Measurements from ENCODE around the gene SCN9A.
"Not testable (repeated sequence)": the region's sequence is repeated elsewhere in the genome, so short reads cannot be mapped to it uniquely, and the experiment has no call there.

Gene SCN9A

DNA sequence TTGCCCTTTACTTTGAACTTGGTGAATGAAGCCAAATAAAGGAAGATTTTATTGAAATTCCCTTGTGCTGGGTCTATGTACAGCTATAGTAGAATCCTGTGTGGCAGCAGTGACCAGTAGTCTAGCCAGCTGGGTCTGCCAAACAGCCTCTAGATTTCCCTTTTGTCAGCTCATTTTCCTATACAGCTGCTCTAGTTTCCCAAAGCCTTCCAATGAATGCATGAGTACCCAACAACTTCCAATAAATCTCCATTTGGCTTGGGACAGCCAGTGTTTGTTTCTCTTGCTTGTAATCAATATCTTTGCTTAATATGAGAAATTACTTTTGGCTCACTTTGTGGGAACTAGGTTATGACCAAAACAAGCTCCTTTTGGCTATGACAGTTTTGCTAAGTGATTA is 43.6 kb downstream of the SCN9A start:
- DNase-seq = no peak

DNA sequence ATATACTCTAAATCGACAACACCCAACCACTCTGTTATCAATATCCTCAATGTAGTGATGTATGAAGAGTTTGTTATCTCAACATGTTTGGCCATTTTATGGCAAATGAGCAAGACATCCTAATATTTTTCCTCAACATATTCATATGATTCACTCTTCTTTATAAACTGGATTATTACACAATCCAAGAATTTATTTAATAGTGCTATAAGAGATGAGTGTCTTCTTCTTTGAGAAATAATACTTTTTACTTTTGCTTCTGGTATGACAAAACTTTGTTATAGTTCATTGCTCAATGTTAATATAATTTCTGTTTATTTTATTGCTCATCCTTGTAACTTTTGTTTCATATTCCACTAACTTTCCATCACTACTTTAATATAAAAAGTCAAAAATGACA is 44.3 kb downstream of the SCN9A start:
- DNase-seq = no peak

DNA sequence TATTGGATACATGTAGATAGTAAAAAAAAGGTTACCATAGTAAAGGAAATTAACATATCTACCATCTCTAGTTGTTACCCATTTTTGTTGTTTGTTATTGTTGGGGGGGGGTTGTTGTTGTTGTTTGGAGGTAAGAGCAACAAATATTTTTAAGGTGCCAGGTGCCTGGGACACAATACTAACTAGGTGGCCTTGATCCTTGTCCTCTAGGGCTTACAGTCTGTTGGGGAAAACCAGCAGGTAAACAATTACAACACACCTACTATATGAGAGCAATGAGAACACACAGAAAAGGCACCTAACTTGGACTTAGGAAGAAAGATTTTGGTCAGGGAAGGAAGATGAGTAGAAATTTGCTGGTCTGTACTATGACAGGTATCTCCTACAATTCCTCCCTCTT is 46.3 kb downstream of the SCN9A start:
- no peak for DNase-seq

DNA sequence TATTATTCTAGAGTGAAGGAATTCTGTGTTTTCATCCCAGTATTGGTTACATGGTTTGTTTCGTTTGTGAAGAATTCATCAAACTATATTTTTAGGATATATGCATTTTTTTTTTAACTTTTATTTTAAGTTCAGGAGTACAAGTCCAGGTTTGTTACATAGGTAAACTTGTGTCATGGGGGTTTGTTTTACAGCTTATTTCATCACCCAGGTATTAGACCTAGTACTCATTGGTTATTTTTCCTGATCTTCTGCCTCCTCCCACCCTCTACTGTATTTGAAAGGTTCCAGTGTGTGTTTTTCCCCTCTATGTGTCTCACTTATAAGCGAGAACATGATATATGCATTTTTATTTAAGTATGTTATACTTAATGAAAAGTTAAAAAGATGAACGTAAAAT is 47.6 kb downstream of the SCN9A start:
- DNase-seq = no peak

DNA sequence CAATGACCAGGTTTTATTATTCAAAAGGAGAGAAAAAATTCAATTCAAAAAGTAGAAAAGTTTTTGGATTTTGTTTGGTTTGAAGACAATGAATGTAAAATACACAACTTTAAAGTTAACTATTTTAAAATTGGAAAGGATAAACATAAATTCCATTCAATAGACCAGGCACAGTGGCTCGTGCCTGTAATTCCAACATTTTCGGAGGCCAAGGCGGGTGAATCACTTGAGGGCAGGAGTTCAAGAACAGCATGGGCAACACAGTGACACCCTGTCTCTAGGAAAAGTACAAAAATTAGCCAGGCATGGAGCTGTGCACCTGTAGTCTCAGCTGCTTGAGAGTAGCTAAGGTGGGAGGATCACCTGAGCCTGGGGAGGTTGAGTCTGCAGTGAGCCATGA is 54.7 kb downstream of the SCN9A start:
- DNase-seq = no peak

DNA sequence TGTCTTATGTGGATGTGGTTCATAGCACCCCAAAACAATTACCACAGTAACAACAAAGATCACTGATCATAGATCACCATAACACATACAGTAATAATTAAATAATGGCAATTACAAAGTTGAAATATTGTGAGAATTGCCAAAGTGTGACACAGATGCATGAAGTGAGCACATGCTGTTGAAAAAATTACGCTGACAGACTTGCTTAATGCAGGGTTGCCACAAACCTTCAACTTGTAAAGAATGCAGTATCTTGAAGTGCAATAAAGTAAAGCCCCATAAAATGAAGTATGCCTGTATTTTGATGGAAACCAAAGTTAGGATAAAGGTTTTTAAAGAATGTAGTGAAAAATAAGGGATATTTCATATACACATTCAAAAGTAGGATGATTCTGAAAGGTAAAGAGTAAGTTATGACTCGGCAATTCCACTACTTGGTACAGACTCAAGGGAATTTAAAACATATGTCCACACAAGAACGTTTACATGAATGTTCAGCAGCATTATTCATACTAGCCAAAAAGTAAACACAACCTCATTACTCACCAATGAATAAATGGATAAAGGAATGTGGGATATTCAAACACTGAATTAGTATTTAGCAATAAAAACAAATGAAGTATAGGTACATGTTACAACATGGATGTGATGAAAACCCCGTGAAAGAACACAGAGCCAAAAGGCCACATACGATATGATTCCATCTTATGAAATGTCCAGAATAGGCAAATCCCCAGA is 61.6 kb downstream of the SCN9A start:
- no peak for DNase-seq

DNA sequence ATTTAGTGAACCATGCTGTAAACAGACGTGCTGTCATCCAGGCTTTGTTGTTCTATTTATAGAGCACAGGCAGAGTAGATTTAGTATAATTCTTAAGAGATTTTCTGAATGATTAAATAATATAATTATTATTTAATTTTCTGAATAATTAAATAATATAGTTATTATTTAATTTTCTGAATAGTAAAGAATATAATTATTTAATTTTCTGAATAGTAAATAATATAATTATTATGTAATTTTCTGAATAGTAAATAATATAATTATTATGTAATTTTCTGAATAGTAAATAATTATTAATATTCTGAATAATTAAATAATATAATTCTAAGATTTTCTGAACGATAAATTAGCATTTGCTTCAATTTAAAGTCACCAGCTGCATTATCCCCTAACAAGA is 62.9 kb downstream of the SCN9A start:
- DNase-seq = not testable (repeated sequence)

DNA sequence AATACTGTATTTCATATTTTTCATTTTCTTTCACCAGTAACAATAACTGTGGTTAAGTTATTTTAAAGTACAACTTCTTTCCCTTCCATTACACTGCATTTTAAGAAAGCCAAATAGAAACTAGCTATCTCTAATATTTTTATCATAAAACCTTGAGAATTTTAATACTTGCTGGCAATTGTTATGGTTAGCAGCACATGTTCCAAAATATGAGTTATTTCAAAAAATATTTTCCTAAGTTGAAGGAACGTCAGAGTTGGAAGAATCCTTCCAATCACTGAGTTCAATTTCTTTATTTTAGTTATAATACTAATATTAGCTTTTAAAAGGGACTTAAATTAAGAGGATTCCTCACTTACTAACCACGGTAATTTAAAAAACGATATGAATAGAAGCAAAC is 68.4 kb downstream of the SCN9A start:
- no peak for DNase-seq

DNA sequence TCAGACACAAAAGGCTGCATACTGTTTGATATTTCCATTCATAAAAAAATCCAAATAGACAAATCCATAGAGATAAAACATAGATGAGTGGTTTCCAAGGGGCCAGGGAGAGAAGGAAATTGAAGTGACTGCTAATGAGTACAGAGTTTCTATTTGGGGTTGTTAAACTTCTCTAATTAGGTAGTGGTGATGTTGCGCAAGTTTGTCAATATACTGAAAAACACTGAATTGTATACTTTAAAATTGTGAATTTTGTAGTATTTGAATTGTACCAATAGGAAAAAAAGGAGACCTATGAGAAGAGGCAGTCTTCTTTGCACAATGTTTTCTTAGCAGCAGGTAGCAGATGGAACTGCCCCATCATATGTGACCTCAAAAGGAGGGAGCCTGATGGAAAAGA is 71.1 kb downstream of the SCN9A start:
- DNase-seq = no peak

DNA sequence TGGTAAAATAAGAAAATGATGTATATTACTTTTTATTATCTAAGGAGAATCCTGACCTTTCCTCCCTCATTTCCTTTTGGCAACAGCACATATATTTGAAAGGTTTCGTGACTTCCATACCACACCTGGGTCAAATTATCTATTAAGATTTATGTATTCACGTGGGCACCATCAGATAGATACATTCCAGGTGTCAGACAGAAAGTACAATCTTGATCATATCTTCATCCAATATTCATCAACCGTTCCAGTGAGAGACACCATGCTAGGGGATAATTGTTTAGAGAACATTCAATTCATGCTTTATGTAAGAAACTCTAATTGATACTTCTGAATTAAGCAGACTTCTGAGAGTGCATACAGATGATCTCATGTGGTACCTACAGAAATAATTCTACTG is 73.7 kb downstream of the SCN9A start:
- no peak for DNase-seq

DNA sequence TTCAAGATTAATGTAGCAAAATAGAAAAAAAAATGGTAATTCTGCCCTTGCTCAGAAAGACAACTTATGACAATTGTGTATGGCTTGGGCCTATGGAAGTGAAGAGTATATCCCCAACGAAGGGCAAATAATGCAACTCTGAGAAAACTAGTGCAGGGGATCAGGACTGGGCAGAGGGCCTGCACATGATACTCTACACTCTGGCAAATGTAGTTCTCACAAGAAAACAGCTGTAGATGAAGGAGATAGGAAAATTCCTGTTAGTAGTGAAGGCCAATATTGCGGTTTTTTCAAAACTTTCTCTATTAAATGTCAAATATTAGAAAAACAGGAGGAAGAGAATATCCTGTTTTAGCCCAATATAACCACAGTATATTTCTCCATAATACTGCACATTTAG is 77.8 kb downstream of the SCN9A start:
- DNase-seq = no peak

DNA sequence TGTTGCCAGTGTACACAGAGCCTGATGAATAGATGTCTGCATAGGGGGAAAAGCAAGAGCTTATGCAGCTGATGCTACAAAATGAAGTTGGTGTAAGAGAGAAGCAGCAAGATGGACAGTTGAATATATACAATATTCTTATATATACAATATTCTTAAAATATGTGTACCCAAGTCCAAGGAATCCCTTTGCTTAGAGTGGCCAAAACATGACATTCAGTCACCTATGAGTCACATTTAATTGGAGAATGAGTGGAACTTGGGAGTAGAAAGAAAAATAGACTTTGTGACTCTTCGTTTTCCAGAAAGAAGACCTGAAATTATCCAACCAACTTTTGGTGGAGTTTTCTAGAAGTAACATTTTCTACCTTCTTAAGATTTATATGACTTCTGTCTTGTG is 81.8 kb downstream of the SCN9A start:
- no peak for DNase-seq

DNA sequence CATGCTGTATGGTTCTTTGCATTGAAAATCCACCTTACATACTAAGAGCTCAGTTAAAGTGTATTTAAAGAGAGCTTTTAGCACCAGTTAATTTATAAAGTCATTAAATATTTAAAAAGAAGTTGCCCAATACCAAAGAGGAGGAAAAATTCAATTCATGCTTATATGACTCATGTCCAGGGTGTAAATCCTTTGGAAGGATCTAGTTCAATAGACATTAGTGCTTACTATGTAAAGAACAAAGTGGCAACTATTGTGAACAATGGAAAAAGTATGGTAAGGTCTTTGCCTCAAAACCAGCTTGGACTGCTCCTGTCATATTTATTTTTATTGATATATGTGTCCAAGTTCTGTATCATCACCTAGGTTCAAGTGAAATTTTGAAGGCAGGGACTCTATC is 90.5 kb downstream of the SCN9A start:
- no peak for DNase-seq

DNA sequence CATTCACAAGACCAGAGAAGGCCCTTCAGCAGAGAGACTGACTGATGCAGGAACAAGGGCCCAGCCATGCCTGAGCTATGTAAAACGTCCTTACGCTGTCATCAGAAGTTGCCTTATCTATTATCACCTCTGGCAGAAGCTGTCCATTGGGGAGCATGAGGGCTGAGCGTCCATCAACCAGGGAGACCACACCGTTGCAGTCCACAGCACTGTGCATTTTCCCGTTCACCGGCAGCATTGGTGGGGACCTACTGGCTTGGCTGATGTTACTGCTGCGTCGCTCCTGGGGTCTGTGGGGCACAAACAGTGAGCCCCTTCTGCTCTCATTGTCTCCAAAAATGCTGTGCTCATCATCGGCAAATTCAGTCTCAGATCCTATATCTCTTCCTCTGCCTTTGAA is 91.4 kb downstream of the SCN9A start:
- DNase-seq = no peak

DNA sequence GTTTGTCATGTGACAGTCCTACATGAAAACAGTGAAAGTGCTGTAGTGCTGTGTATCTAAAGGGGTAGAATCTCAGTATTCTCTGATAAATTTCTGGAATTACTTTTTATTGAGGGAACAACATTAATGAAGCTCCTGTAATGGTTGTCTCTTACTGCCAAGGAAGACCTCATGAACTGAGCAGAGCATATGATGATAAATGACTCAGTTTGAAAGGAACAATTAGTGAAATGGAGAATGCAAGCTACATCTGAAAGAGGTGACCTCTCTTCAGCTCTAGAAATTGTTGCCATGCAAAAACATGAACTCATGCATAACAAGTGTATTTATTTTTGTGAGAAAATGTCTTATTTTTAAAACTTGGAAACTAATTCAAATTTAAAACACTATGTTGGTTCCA is 93.6 kb downstream of the SCN9A start:
- no peak for DNase-seq

DNA sequence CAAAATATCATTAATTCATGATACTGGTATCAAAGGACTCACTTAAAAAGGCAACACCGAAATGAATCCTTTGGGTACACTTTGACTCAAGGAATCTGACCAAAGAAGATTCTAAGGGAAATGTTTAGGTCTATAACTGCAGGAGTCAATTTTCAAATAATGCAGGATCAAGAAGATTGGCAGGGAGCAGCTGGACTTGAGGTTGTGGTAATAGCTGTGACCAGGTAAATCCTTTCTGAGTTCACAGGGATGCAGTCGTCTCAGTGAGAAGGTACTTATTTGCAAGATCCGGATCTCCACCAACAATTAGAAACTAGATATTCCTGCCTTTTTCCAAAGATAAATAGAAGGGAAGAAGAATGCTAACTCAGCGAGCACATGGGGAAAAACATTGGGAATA is 96.9 kb downstream of the SCN9A start:
- no peak for DNase-seq

DNA sequence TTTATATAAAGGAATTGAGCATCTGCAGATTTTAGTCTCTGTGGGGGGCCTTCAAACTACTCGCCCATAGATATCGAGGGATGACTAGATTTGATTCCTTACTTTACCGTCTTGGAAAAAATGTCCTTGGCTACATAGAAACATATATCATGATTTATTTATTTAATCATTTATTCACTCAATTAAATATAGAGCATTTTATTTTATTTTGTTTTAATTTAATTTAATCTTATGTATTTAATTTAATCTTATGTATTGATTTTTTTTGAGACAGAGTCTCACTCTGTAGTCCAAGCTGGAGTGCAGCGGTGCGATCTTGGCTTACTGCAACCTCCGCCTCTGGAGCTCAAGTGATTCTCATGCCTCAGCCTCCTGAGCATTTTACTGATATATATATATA is 105.4 kb downstream of the SCN9A start:
- DNase-seq = no peak

DNA sequence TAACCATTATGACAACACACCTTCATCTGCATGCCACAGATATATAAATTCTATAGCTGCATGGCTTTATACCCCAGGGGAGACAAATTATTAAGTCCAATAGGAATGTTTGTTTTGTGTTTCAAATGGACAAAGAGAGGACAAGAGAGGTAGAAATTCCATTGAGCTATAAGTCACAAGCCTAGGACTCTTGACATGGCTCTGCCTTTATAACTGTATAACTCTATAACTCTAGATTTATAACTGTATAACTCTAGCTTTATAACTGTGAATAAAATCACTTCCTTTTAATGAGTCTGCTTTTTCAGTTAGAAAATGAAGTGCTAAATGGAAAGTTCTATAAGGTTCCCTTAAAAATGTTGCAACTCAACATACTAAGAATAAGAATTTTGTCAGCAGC is 106.4 kb downstream of the SCN9A start:
- DNase-seq = no peak

DNA sequence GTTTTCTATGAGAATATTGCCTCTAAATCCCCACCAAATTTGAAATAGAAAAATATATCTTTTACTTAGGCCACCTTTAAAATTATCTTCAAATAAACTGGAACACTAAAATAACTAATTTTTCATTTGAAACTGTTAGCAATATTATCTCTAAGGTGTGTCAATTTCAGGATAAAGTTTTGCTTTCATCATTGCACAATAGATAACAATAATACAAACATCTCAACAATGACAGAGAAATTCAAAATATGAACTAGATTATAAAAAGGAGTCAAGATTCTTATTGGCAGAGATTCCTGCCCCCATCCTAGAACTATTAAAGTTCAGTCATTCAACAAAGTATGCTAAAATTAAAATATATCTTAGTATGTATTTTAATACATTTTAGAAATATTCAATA is 117.9 kb downstream of the SCN9A start:
- DNase-seq = no peak

DNA sequence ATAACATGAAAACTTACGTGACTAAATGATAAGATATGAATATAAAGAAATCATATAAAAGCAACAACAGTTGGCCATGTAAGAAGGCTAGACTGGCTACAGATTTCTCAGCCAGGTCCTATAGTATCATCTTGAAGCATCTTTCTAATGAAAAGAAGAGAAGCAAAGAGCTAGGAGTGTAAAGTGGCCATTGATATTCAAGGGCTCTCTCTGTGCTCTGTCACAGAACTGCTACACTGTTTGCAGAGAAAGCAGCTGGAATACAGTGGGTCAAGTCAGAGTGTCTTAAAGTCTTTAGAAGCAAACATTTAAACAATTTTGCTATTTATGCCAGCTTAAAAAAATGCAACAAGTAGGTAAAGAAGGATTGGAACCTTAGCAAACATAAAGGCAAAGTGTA is 118.8 kb downstream of the SCN9A start:
- DNase-seq = no peak

DNA sequence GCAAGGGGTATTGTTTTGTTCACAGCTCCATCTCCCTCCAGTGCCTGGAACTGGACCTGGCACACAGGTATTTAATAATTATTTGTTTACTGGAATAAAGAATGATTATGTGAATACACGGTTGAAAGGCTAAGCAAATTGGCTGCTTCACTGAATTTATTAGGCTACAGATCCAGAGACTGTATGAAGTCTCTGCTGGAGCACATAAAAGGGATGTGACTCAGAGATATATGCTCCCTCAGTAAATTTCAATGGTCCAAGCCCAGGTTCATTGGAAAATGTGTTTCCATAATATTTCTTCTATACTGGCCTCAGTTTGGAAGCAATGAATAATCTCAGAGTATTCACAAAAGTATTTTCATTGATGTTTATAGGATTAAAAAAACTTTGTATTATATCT is 126.4 kb downstream of the SCN9A start:
- no peak for DNase-seq

DNA sequence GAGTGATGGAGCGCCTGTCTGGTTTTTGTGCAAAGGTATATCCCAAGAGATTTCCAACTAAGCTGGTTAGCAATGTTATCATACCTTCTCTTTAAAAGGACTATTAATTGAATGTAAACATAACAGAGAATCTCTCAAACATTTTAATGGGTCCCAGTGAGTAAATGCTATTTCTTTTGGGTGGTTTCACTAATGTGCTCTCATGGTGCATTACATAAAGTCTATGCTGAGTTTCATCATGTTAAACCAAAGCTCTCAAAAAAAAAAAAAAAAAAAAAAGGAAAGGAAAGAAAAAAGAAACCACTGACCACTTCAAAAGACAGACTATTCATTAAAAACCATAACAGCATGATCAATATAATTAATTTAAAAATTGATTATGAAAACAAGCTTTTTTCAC is 128.8 kb downstream of the SCN9A start:
- DNase-seq = no peak

DNA sequence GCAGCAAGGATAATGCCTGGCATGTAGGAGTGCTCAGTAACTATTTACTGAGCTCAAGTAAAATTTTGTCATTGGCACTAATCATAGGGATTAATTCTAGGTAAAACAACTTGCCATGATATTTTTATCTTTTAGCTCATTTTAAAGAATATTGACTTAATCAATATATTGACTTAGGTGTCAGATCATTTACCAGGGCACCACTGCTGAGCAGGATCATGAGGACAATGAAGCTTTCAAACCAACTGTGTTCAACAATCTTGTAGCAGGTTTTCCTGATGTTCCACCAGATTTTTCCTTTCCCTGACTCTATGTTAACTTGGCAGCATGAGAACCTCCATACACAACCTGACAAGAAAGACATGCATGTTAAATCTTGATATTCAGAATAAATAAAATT is 133.4 kb downstream of the SCN9A start:
- DNase-seq = no peak

DNA sequence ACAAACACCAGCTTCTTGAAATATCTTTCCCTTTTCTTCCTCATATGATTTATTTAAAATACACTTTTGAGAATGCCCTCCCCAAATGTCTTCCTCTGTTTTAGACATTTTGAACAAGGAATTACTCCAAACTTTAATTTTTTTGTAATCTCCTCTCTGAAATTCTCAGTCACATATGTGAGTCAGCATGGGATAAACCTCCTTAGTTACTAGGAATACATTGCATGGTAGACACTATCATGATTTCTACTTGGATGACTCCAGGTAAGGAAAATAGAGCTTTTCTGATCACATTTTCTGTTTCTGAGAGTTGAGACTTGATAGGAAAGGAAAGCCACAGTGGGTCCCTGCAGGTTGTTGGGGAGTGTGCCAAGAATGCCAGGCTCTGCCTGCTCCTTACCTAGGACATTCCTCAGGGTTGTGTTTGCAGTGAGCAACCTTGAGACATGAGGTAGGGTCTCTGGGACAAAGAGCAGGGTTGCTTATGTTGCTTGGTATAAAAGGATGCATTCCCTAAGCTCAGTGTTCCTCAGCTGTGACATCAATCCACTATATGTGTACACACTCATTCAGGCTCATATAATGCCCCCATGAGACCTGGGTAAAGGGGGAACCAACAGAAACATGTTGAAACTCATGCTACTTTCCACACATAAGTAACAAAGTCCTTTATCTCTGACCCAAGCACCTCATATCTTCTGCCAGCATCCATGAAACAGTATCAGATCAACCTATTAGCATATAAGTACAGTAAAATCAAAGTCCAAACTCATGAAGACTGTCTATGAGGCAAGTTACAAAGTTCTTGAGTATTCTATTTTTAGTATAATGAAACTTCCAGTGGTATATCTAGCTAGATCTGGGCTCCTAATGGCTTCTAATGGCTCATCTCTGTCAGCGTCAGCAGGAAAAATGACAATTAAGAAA is 135.1 kb downstream of the SCN9A start:
- no peak for DNase-seq

DNA sequence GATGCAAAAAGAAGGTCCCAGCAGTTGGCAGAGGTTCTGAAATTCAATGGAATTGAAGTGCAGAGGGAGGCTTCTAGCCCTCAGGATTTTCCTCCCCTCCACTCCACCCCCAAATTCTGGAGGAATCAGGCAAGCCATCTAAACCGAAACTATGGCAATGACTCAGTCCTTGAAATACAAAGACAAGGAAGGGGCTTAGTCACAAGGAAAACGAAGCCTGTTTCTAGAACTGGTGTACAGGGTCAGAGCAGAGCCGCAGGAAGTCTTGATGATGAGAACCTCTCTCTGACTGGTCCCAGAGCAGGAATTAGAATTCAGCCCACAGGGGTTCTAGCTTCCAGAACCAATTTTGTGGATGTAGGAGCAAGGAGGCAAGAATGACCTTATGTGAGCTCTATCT is 136.2 kb downstream of the SCN9A start:
- DNase-seq = no peak
